Small intestine (tissue), 7 donors: ENCODE measurements around the gene SBK3. TPM values are rescaled to one million over a fixed set of nuclear protein-coding genes. Genes with fewer than 3 reads are reported as not detected.
"Not testable (repeated sequence)": the region's sequence is repeated elsewhere in the genome, so short reads cannot be mapped to it uniquely, and the experiment has no call there.

Experiments
- DNase-seq, 2 donors: peaks; one replicate each; pipeline versions ENCODE4 v3.0.0 to v3.0.0-alpha.2; 2013
- FAIRE-seq: peaks from 2 replicates; lab custom pipeline; 2012; peaks lifted over from hg19 to GRCh38; lab: Jason Lieb, UNC
- H3K27ac ChIP-seq, 3 donors: one replicate each; pipeline ENCODE4 v1.5.1; 2013; ENCODE audit warnings: low read length in 2 of 3, mild to moderate bottlenecking in 2 of 3, control low read depth in 1 of 3, inconsistent platforms in 1 of 3, low read depth in 1 of 3, moderate library complexity in 1 of 3
- H3K27me3 ChIP-seq, 3 donors: one replicate each; pipeline ENCODE4 v1.6.1; 2013; ENCODE audit warnings: low read length in 3 of 3, inconsistent platforms in 1 of 3; ENCODE audit not compliant: control insufficient read depth in 3 of 3, insufficient read depth in 3 of 3
- H3K36me3 ChIP-seq, 3 donors: one replicate each; pipeline ENCODE4 v1.6.1; 2013; ENCODE audit warnings: low read length in 3 of 3, inconsistent platforms in 1 of 3, low read depth in 1 of 3, mild to moderate bottlenecking in 1 of 3, moderate library complexity in 1 of 3; ENCODE audit not compliant: control insufficient read depth in 3 of 3, insufficient read depth in 2 of 3
- H3K4me1 ChIP-seq, 3 donors: one replicate each; pipeline ENCODE4 v1.6.1; 2013; ENCODE audit warnings: low read length in 2 of 3, inconsistent platforms in 1 of 3, low read depth in 1 of 3, mild to moderate bottlenecking in 1 of 3, moderate library complexity in 1 of 3; ENCODE audit not compliant: control insufficient read depth in 3 of 3, insufficient read depth in 2 of 3
- H3K4me3 ChIP-seq, 3 donors: one replicate each; pipeline ENCODE4 v1.5.1; 2013; ENCODE audit warnings: low read length in 3 of 3, control low read depth in 1 of 3, inconsistent platforms in 1 of 3, low read depth in 1 of 3, mild to moderate bottlenecking in 1 of 3, moderate library complexity in 1 of 3
- H3K9me3 ChIP-seq, 2 donors: one replicate each; pipeline ENCODE4 v1.6.1; 2013; ENCODE audit warnings: low read depth in 1 of 2, low read length in 1 of 2; ENCODE audit not compliant: control insufficient read depth in 2 of 2, insufficient read depth in 1 of 2
- WGBS, 3 donors: extraction: QIAGEN DNeasy Blood & Tissue Kit; methylation state at CpG; one replicate each; pipeline ENCODE4 v1.1.7; 2013; 5-methylcytosine and 5-hydroxymethylcytosine counted together
- polyA plus RNA-seq, 4 donors: library from polyadenylated mRNA; stranded (reverse) in 3 of 4; unstranded in 1 of 4; fragments of 200-250 nt in 3 of 4; fragments of 120-200 nt in 1 of 4; gene quantifications; one replicate each; pipeline versions ENCODE4 v1.2.1 to v1.2.3, GENCODE V29; 2013
- donor health status: healthy with polysubstance abuse.
- donor health status: control.
- donor health status: control.
- donor health status: Bipolar disorder and iron deficiency.
- donor health status: healthy.

The SBK3 gene
- polyA plus RNA-seq, 4 donors: 0.18 to 0.39 TPM; not detected in 2

DNA sequence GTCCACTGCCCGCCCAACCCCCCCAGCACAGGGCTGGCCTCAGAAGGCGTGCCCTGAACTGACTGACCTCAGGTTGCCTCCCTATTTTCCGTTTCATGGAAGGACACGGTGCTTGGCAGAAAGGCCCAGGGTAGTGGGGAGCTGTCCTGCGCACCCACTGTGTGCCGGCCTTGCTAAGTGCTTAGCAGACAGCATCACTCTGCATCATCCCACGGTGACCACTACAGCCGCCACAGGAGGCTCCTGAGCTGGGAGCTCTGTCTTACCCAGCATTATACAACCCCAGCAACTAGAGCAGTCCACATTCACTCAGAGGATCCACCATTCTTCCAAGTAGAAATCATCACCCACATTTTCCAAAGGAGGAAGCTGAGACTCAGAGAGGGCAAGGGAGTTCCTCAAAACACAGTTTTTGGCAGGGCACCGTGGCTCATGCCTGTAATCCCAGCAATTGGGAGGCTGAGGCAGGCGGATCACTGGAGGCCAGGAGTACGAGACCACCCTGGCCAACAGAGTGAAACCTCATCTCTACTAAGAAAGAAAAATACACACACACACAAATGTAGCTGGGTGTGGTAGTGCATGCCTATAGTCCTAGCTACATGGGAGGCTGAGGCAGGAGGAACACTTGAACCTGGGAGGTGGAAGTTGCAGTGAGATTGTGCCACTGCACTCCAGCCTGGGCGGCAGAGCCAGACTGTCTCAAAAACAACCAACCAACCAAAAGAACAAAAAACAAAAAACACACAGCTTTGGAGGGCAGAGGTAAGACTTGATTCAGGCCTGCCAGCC lies 10.0 kb downstream of the SBK3 start:
- Histone ChIP-seq H3K9me3 (no peaks in the 10 kb centered on the region), H3K4me1 (no peaks in the 10 kb centered on the region), H3K27me3 (no peaks in the 10 kb centered on the region), H3K36me3 (no peaks in the 10 kb centered on the region), H3K4me3 (no peak overlapping the region), H3K27ac (no peak overlapping the region)
- no peak for DNase-seq
- 67 to 80% (median 68%) methylated on average over 12 of the region's 12 CpGs for WGBS, 3 donors
- FAIRE-seq: no peak

DNA sequence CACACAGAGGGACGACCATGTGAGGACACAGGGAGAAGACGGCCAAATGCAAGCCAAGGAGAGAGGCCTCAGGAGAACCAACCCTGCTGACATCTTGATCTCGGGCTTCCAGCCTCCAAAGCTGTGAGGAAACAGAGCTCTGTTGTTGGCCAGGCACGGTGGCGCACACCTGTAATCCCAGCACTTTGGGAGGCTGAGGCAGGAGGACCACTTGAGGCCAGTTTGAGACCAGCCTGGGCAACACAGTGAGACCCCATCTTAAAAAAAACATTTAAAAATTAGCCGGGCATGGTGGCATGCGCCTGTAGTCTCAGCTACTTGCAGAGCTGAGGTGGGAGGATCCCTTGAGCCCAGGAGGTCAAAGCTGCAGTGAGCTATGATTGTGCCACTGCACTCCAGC lies 11.1 kb downstream of the SBK3 start:
- FAIRE-seq, H3K27me3 ChIP-seq, H3K4me3 ChIP-seq, H3K36me3 ChIP-seq, H3K4me1 ChIP-seq, H3K27ac ChIP-seq, DNase-seq, H3K9me3 ChIP-seq: not testable (repeated sequence)
- WGBS, 3 donors: 87 to 94% (median 91%) methylated on average over 7 of the region's 7 CpGs

DNA sequence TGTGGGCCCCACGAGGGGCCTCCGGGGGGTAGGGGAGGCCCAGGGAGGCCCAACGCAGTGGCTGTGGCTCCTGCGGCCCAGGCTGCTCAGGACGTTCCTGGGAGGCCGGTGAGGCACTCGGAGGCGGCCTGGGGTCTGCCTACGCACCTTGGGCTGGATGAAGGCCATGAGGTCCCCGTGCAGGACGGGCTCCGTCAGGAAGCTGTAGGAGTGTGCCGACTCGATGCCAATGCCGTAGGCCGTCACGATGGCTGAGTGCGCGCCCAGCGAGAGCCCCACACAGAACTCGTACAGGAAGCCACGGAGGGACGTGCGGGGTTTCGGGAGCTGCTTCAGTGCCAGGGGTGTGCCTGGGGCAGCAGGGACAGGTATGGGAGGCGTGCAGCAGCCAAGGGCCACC lies 14.3 kb downstream of the SBK3 start:
- no peak for FAIRE-seq

DNA sequence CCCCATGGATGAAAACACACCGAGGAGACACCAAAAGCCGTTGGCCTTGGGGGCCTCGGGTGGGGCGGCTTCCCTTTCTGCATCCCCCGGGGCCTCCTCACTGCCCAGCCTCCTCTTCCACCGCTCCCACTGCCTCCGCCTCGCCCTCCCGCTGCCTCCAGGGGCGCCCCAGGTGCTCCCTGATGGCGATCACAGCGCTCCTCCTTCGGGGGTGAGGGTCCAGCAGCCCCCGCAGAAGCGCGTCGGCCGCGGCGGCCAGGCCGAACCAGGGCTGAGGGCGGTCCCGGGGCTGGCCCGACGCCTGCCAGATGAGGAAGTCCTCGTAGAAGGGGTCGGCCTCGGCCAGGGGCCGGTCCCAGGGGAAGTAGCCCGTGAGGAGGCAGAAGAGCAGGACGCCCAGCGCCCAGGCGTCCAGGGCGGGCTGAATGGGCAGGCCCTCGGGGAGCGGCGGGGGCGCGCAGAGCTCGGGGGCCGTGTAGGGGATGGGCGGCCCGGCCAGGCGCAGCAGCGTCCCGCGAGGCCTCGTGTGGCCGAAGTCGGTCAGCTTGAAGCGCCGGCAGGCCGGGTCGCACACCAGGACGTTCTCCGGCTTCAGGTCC lies 15.6 kb downstream of the SBK3 start:
- no peaks in the 10 kb centered on the region for H3K36me3 ChIP-seq
- no peak overlapping the region for H3K4me3 ChIP-seq
- WGBS, 3 donors: 87 to 92% (median 90%) methylated on average over 33 to 56 of the region's 56 CpGs
- no peaks in the 10 kb centered on the region for H3K27me3 ChIP-seq
- no peaks in the 10 kb centered on the region for H3K9me3 ChIP-seq
- peaks cover 0 to 2% (median 0%) of the 10 kb centered on the region in 3 donors for H3K4me1 ChIP-seq
- no peak for FAIRE-seq
- H3K27ac ChIP-seq: no peak overlapping the region
- DNase-seq: no peak

More for the DNA sequence above, 14.3 kb downstream of the SBK3 start:
- Histone ChIP-seq H3K4me3 (no peak overlapping the region), H3K36me3 (no peaks in the 10 kb centered on the region), H3K9me3 (no peaks in the 10 kb centered on the region), H3K4me1 (peaks cover 0 to 2% (median 0%) of the 10 kb centered on the region in 3 donors), H3K27ac (no peak overlapping the region), H3K27me3 (no peaks in the 10 kb centered on the region)
- WGBS, 3 donors: 93 to 94% (median 93%) methylated on average over 24 to 26 of the region's 26 CpGs
- no peak for DNase-seq

DNA sequence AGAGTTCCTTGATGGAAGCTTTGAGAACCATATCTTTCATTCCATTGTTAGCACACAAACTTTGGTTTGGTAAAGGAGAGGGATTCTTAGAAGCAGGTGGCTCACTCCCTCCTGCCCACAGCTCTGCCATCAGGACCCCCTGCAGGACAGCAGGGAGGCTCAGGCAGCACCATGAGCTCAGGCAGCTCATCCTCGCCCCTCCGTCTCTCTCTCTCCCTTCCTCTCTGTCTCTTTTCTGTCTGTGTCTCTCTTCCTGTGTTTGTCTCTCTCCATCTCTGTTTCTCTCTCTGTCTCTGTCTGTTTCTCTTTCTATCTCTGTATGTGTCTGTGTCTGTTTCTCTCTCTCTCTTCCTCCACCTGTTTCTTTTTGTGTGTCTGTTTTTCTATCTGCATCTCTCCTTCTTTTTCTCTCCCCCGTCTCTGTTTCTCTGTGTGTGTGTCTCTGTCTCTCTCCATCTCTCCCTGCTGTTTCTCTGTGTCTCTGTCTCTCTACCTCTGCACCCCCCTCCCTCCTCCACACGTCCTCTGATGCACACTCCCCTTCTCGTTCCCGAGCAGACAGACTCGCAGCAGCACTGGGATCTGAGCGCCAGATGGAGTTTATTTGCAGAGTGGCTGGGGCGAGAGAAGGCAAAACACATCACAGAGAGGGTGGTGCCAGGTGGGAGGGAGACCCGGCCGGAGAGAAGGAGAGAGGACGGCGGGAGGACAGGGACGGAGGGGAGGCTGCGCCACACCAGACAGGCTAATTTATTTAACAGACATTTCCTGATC lies 17.1 kb downstream of the SBK3 start:
- H3K9me3 ChIP-seq: no peaks in the 10 kb centered on the region
- DNase-seq (peak; percentile 21 to 25), FAIRE-seq (no peak)
- no peaks in the 10 kb centered on the region for H3K36me3 ChIP-seq
- WGBS, 3 donors: 25 to 38% (median 33%) methylated on average over 15 of the region's 15 CpGs
- H3K27me3 ChIP-seq: no peaks in the 10 kb centered on the region
- no peak overlapping the region for H3K4me3 ChIP-seq
- peaks cover 0 to 2% (median 0%) of the 10 kb centered on the region in 3 donors for H3K4me1 ChIP-seq
- H3K27ac ChIP-seq: no peak overlapping the region

DNA sequence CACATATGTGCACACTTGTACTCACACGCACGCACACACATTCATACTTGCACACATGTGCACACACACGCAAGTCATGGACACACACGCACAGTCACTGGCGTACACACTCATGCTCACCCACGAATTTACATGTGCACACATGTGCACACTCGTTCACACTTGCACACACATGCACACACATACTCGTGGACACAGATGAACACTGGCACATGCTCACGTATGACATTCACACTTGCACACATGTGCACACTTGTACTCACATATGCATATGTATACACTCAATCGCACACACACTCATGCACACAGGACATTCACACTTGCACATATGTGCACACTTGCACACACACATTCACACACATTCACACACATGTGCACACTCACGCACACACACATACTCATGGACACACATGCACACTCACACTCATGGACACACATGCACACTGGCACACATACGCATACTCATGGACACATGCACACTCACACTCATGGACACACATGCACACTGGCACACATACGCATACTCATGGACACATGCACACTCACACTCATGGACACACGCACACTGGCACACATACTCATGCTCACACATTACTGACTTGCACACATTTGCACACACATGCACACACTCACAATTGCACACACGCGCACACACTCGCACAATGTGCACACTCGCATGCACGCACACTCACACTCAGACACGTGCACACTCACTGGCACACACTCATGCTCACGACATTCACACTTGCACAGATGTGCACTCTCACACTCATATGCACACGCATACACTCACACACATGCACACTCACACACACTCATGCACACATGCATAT lies 17.9 kb downstream of the SBK3 start:
- Histone ChIP-seq H3K9me3 (no peaks in the 10 kb centered on the region), H3K4me3 (no peak overlapping the region), H3K27ac (no peak overlapping the region), H3K36me3 (no peaks in the 10 kb centered on the region), H3K27me3 (no peaks in the 10 kb centered on the region), H3K4me1 (peaks cover 0 to 2% (median 0%) of the 10 kb centered on the region in 3 donors)
- FAIRE-seq (no peak), DNase-seq (no peak)
- 81 to 89% (median 85%) methylated on average over 22 of the region's 22 CpGs for WGBS, 3 donors

DNA sequence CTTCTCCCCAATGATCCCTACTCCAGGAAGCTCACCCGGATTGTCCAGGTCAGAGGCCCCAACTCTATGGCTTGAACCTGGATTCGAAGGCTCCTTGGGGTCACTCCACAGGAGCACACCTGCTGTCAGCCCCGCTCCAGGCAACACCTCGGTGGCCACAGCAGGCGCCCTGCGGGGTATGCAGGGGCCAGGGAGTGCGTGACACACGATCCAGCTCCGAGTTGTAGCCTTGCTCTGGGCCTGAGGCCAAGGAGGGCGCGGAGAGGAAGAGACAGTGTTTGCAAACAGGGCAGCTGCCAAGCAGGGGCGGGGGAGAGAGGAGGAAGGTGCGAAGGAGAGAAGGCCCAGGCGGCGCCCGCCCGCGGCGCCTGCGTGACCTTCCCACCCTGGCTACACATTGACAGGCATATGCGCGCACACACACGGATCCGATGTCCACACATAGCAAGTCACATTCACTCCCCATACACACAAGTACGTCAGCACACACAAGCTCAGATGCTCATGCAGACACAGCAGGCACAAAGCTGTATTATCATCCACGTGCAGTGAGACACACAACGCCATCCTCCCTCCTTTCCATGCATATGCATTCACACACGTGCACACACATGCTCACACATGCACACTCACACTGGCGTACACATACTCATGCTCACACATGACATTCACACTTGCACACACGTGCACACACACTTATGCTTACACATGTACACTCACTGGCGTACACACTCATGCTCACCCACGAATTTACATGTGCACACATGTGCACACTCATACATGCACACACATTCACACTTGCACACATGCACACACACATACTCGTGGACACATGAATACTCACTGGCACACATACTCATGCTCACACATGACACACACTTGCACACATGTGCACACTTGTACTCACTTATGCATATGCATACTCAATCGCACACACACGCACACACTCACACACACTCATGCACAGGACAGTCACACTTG lies 18.8 kb downstream of the SBK3 start:
- Histone ChIP-seq H3K9me3 (no peaks in the 10 kb centered on the region), H3K4me3 (no peak overlapping the region)
- peak; percentile 61 to 62 for DNase-seq

More for the DNA sequence above, 18.8 kb downstream of the SBK3 start:
- no peaks in the 10 kb centered on the region for H3K27me3 ChIP-seq
- no peaks in the 10 kb centered on the region for H3K36me3 ChIP-seq
- peaks cover 0 to 2% (median 0%) of the 10 kb centered on the region in 3 donors for H3K4me1 ChIP-seq
- FAIRE-seq: no peak
- 24 to 31% (median 27%) methylated on average over 33 to 35 of the region's 35 CpGs for WGBS, 3 donors
- no peak overlapping the region for H3K27ac ChIP-seq
